Endodermal cell (in vitro differentiated cells): ENCODE results near the gene BTRC. TPM values are rescaled to one million over a fixed set of nuclear protein-coding genes. Genes with fewer than 3 reads are reported as not detected.

Experiments
- DNase-seq: peaks from one replicate; pipeline ENCODE4 v3.0.0-alpha.2; 2017
- H3K27ac ChIP-seq: 2 replicates; pipeline ENCODE4 v1.5.1; 2013; ENCODE audit warnings: mild to moderate bottlenecking, low read depth, low read length, moderate library complexity
- H3K27me3 ChIP-seq: 2 replicates; pipeline ENCODE4 v1.6.1; 2013; ENCODE audit warnings: mild to moderate bottlenecking, low read length, moderate library complexity; ENCODE audit not compliant: insufficient read depth, control insufficient read depth, poor library complexity, severe bottlenecking
- H3K36me3 ChIP-seq: 2 replicates; pipeline ENCODE4 v1.7.0; 2013; ENCODE audit warnings: mild to moderate bottlenecking, low read length, moderate library complexity; ENCODE audit not compliant: control insufficient read depth, insufficient read depth
- H3K4me1 ChIP-seq: one replicate; pipeline ENCODE4 v1.7.0; 2013; ENCODE audit warnings: low read length; ENCODE audit not compliant: control insufficient read depth, insufficient read depth
- H3K4me3 ChIP-seq: 2 replicates; pipeline ENCODE4 v1.5.1; 2013; ENCODE audit warnings: mild to moderate bottlenecking, low read length, moderate library complexity
- H3K9ac ChIP-seq: 2 replicates; pipeline ENCODE4 v1.6.1; 2013; ENCODE audit warnings: mild to moderate bottlenecking, low read length, moderate library complexity; ENCODE audit not compliant: poor library complexity, severe bottlenecking; ENCODE audit errors: extremely low read depth
- H3K9me3 ChIP-seq: 2 replicates; pipeline ENCODE4 v1.6.1; 2013; ENCODE audit warnings: mild to moderate bottlenecking, low read length, moderate library complexity; ENCODE audit not compliant: control insufficient read depth
- H3K27ac Mint-ChIP-seq: 2 replicates; pipeline ENCODE4 v1.8.0; 2020; ENCODE audit warnings: mixed read lengths
- H3K27me3 Mint-ChIP-seq: 2 replicates; pipeline ENCODE4 v1.8.0; 2021; ENCODE audit warnings: mild to moderate bottlenecking, mixed read lengths; ENCODE audit not compliant: insufficient read depth
- H3K36me3 Mint-ChIP-seq: 2 replicates; pipeline ENCODE4 v1.8.0; 2020; ENCODE audit warnings: low read depth, mixed read lengths
- H3K4me1 Mint-ChIP-seq: 2 replicates; pipeline ENCODE4 v1.8.0; 2020; ENCODE audit warnings: mixed read lengths
- H3K4me3 Mint-ChIP-seq: 2 replicates; pipeline ENCODE4 v1.8.0; 2020; ENCODE audit warnings: mild to moderate bottlenecking, moderate library complexity, mixed read lengths
- H3K9me3 Mint-ChIP-seq: 2 replicates; pipeline ENCODE4 v1.8.0; 2020; ENCODE audit warnings: mild to moderate bottlenecking, mixed read lengths
- CTCF ChIP-seq: fragments of 200-600 bp; sonication (generic); conservative IDR thresholded peaks from 2 replicates; pipeline ENCODE4 v1.5.0; 2021; ENCODE audit warnings: antibody characterized with exemption, mild to moderate bottlenecking
- WGBS, 2 experiments: methylation state at CpG; one replicate each; pipeline versions ENCODE4 v1.1.5 to v1.1.7; 2013; ENCODE audit warnings: missing lambda C conversion rate in 2 of 2, mixed read lengths in 1 of 2; ENCODE audit not compliant: insufficient coverage in 1 of 2, insufficient read length in 1 of 2; 5-methylcytosine and 5-hydroxymethylcytosine counted together
- total RNA-seq, 2 donors: library from RNA; stranded (reverse); fragmentation: NEBNext Ultra II Directional in 1 of 2; extraction: Animal tissue kit (Norgen Biotek cat#: 25700) in 1 of 2; gene quantifications; 2 replicates in 1 of 2; 3 replicates in 1 of 2; pipeline ENCODE4 v1.2.1, GENCODE V29; 2021

BTRC gene
- total RNA-seq, 2 donors from 2014 or later, result 30.1 to 38.2 TPM

GRCh38 chr10:101492814-101493213 is 138.8 kb downstream of the BTRC start:
- H3K4me1 ChIP-seq, result peaks cover 6% of the 10 kb centered on the region
- no peak for TF ChIP-seq CTCF
- no peak overlapping the region for H3K9ac ChIP-seq
- no peak overlapping the region for H3K27ac ChIP-seq
- no peaks in the 10 kb centered on the region for H3K36me3 ChIP-seq
- Mint-ChIP-seq H3K9me3 (no peaks in the 10 kb centered on the region), H3K27ac (no peak overlapping the region), H3K27me3 (no peaks in the 10 kb centered on the region), H3K4me3 (no peak overlapping the region), H3K36me3 (no peaks in the 10 kb centered on the region), H3K4me1 (peaks cover 34% of the 10 kb centered on the region)
- WGBS, 2 experiments, result 78 to 100% methylated on average over 1 of the region's 1 CpG
- DNase-seq, result no peak
- H3K27me3 ChIP-seq, result no peaks in the 10 kb centered on the region
- no peaks in the 10 kb centered on the region for H3K9me3 ChIP-seq
- H3K4me3 ChIP-seq, result no peak overlapping the region

GRCh38 chr10:101493249-101493648 is 139.3 kb downstream of the BTRC start:
- H3K36me3 Mint-ChIP-seq, result no peaks in the 10 kb centered on the region
- peaks cover 34% of the 10 kb centered on the region for H3K4me1 Mint-ChIP-seq
- no peaks in the 10 kb centered on the region for H3K27me3 Mint-ChIP-seq
- H3K9ac ChIP-seq, result no peak overlapping the region
- no peak overlapping the region for H3K27ac ChIP-seq
- no CpG with 5 or more reads among the region's 1 CpG for WGBS, 2 experiments
- H3K36me3 ChIP-seq, result no peaks in the 10 kb centered on the region
- H3K27ac Mint-ChIP-seq, result no peak overlapping the region
- no peak overlapping the region for H3K4me3 Mint-ChIP-seq
- H3K9me3 Mint-ChIP-seq, result no peaks in the 10 kb centered on the region
- TF ChIP-seq CTCF, result no peak
- DNase-seq, result no peak
- H3K4me1 ChIP-seq, result peaks cover 6% of the 10 kb centered on the region
- H3K4me3 ChIP-seq, result no peak overlapping the region
- no peaks in the 10 kb centered on the region for H3K27me3 ChIP-seq
- H3K9me3 ChIP-seq, result no peaks in the 10 kb centered on the region

GRCh38 chr10:101493782-101494281 is 139.9 kb downstream of the BTRC start:
- peaks cover 33% of the 10 kb centered on the region for H3K4me1 Mint-ChIP-seq
- no peaks in the 10 kb centered on the region for H3K9me3 Mint-ChIP-seq
- H3K9ac ChIP-seq, result no peak overlapping the region
- 25% methylated on average over 1 of the region's 1 CpG; no CpG with 5 or more reads in 1 of the 2 experiments for WGBS, 2 experiments
- no peak overlapping the region for H3K4me3 Mint-ChIP-seq
- H3K4me1 ChIP-seq, result peaks cover 6% of the 10 kb centered on the region
- no peak overlapping the region for H3K27ac ChIP-seq
- no peaks in the 10 kb centered on the region for H3K27me3 ChIP-seq
- no peak overlapping the region for H3K27ac Mint-ChIP-seq
- H3K4me3 ChIP-seq, result no peak overlapping the region
- no peaks in the 10 kb centered on the region for H3K36me3 ChIP-seq
- H3K36me3 Mint-ChIP-seq, result no peaks in the 10 kb centered on the region
- H3K9me3 ChIP-seq, result no peaks in the 10 kb centered on the region
- DNase-seq, result no peak
- no peaks in the 10 kb centered on the region for H3K27me3 Mint-ChIP-seq
- no peak for TF ChIP-seq CTCF
